ENCODE data around the gene RAB8B. TPM values are rescaled to one million over a fixed set of nuclear protein-coding genes. Genes with fewer than 3 reads are reported as not detected.

RAB8B gene
- total and polyA plus RNA-seq, 2 of the 13 experiments (the other 11 are each of a cell fraction or from before 2014, with no cell fraction given), result 6.8 to 14.2 TPM

- no TSS peak for BruUV-seq (replicated peaks)
- Histone ChIP-seq H3K4me1 (ENCODE audit: insufficient read depth, low read length) (peaks cover 17% of the 10 kb centered on the region), H3K36me3 (replicated peaks in 1 of 2; ENCODE audit: control insufficient read depth in 1 of 2, insufficient read depth in 2 of 2, low read length in 2 of 2) (no peaks in the 10 kb centered on the region), H3K79me2 (ENCODE audit: insufficient read depth, low read length) (no peaks in the 10 kb centered on the region), H3K27ac (ENCODE audit: extremely low read length, insufficient read depth, low read length) (no peak overlapping the region), H4K20me1 (ENCODE audit: insufficient read depth, low read length) (no peaks in the 10 kb centered on the region), H3K4me3 (replicated peaks in 1 of 3; ENCODE audit: insufficient read depth in 1 of 3, low read depth in 2 of 3, low read length in 3 of 3) (no peak overlapping the region), H3K9ac (ENCODE audit: insufficient read depth, low read depth, low read length) (no peak overlapping the region), H3K27me3 (ENCODE audit: control insufficient read depth in 1 of 2, insufficient read depth in 2 of 2, low read length in 2 of 2) (no peaks in the 10 kb centered on the region; a peak in 1 of 5 replicates), H3K9me3 (ENCODE audit: low read length) (no peaks in the 10 kb centered on the region), H2AFZ (ENCODE audit: low read length) (no peak overlapping the region), H3K4me2 (ENCODE audit: low read depth, low read length) (no peak overlapping the region)
- 45% methylated on average over 3 of the region's 3 CpGs for WGBS (ENCODE audit: low lambda C conversion rate)
- ChIA-PET CTCF (ENCODE audit: low intra/inter-chr PET ratio, low total read pairs) (no interaction called here), POLR2A (no interaction called here)
- TF ChIP-seq ZFP37 (CRISPR knock-in tag; IDR thresholded peaks at IDR 0.05; ENCODE audit: borderline replicate concordance), result no peak
- no peak for TF ChIP-seq NFAT5 (CRISPR knock-in tag; IDR thresholded peaks at IDR 0.05)
- TF ChIP-seq NPAS2 (CRISPR knock-in tag; IDR thresholded peaks at IDR 0.05; ENCODE audit: borderline replicate concordance), result no peak
- no peak for TF ChIP-seq SATB2 (CRISPR knock-in tag; IDR thresholded peaks at IDR 0.05)
- TF ChIP-seq ZNF784 (CRISPR knock-in tag; IDR thresholded peaks at IDR 0.05; ENCODE audit: borderline replicate concordance), result no peak
- no peak for TF ChIP-seq ATF3 (CRISPR knock-in tag; IDR thresholded peaks at IDR 0.05)
- TF ChIP-seq MYNN (CRISPR knock-in tag; IDR thresholded peaks at IDR 0.05; ENCODE audit: low read depth), result no peak
- no peak for TF ChIP-seq IRF2 (CRISPR knock-in tag; IDR thresholded peaks at IDR 0.05)
- TF ChIP-seq ZBTB4 (CRISPR knock-in tag; IDR thresholded peaks at IDR 0.05; ENCODE audit: borderline replicate concordance), result no peak
- TF ChIP-seq HNF1B (CRISPR knock-in tag; IDR thresholded peaks at IDR 0.05), result no peak
- DNase-seq (ENCODE audit: low spot score), result no peak
- FAIRE-seq, result no peak
- in situ Hi-C loops (cut with HindIII; ENCODE audit: extremely low pct_ligation_motif_present, low pct_unique_long_range_greater_than_20kb), result no loop called here
- intact Hi-C loops (cut with micrococcal nuclease; ENCODE audit: unreplicated experiment), result no loop called here
- no peak for ATAC-seq
Observed at GRCh38 chr15:63274427-63274826, 85.0 kb downstream of the RAB8B start.

Data from HepG2 (cell line).